RWPE1 (cell line): ENCODE results near the gene TTYH3.

Source experiments
- CTCF ChIA-PET: fragments of 350-600 bp; sonication (Branson Sonifier 250); formaldehyde crosslinking; extraction: SDS; loops from one replicate; lab custom pipeline; 2021; lab: Yijun Ruan, JAX
- POLR2A ChIA-PET: fragments of 400-600 bp; formaldehyde crosslinking; extraction: SDS; loops from one replicate; lab custom pipeline; 2020; ENCODE audit warnings: antibody characterized with exemption; ENCODE audit not compliant: low non-redundant PET; lab: Yijun Ruan, JAX
- DNase-seq: peaks from one replicate; pipeline ENCODE4 v3.0.0; 2012; ENCODE audit warnings: low spot score
- H3K27ac ChIP-seq: fragments of 450-650 bp; 2 replicates; pipeline ENCODE4 v1.5.1; 2017
- TF ChIP-seq, protein P1 (sequence below): fragments of 450-650 bp; conservative IDR thresholded peaks from 2 replicates; pipeline ENCODE4 v1.5.1; 2017; ENCODE audit warnings: low read depth, mild to moderate bottlenecking

TTYH3 gene

DNA sequence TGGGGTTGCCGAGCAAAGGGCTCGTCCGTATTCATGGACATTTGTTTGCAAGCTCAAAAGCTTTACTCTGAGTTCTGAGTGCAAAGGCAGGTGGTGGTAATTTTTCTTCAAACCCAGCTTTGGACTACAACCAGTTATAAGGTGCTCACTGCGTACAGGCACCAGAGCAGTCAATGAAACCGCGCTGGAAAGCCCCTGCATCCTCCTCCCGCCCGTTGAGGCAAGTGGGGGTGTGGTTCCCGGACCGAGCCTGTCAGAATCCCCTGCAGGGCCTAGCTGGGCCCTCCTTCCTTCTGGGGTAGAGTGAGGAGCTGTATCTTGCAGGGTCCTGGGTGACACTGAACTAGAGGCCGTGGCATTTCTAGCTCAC, 78.5 kb downstream of the TTYH3 start:
- TF ChIP-seq, protein P1, sequence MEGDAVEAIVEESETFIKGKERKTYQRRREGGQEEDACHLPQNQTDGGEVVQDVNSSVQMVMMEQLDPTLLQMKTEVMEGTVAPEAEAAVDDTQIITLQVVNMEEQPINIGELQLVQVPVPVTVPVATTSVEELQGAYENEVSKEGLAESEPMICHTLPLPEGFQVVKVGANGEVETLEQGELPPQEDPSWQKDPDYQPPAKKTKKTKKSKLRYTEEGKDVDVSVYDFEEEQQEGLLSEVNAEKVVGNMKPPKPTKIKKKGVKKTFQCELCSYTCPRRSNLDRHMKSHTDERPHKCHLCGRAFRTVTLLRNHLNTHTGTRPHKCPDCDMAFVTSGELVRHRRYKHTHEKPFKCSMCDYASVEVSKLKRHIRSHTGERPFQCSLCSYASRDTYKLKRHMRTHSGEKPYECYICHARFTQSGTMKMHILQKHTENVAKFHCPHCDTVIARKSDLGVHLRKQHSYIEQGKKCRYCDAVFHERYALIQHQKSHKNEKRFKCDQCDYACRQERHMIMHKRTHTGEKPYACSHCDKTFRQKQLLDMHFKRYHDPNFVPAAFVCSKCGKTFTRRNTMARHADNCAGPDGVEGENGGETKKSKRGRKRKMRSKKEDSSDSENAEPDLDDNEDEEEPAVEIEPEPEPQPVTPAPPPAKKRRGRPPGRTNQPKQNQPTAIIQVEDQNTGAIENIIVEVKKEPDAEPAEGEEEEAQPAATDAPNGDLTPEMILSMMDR: no peak
- POLR2A ChIA-PET: no interaction called here

DNA sequence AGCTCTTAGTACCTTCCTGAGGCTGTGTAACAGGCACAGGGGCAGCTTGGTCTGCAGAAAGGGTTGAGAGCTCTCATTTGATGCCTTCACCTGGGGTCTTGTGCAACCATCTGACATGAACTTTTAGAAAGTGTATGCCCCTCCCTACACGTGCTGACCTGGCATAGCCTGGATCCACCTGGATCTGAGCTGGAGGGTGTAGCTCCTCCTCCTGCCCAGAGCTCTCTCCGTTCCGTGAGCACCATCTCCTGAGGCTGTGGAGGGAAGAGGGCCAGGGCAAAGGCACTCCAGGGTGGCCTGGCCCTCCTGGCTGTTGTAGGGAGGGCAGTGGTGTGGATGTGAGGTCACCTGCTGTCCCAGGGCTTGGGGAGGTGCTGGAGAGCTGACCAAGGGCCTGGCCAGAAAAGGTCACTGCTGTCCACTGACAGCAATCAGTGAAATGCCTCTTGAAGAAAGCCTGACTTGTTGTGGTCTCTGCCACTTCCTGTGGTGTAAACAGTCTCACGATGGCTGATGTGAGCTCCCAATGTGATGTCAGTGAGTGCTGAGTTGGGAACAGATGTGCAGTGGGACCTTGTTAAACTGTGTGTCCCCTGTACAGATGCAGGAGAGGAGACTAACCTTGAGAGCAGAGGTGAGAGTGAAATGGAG, 79.2 kb downstream of the TTYH3 start:
- ChIA-PET CTCF (interaction anchor here (0.5 to 2.4 kb wide), 5 partner anchors 8 to 264 kb away, joined by 3 to 7 read pairs (median 5); no protein-coding TSS in a partner anchor), POLR2A (no interaction called here)
- TF ChIP-seq, protein P1: no peak
- no peak for DNase-seq
- H3K27ac ChIP-seq: no peak overlapping the region

More for the DNA sequence above, 78.5 kb downstream of the TTYH3 start:
- no peak for DNase-seq
- CTCF ChIA-PET: interaction anchor here (0.5 to 2.4 kb wide), 12 partner anchors 8 to 284 kb away, joined by 3 to 12 read pairs (median 5); no protein-coding TSS in a partner anchor
- no peak overlapping the region for H3K27ac ChIP-seq

DNA sequence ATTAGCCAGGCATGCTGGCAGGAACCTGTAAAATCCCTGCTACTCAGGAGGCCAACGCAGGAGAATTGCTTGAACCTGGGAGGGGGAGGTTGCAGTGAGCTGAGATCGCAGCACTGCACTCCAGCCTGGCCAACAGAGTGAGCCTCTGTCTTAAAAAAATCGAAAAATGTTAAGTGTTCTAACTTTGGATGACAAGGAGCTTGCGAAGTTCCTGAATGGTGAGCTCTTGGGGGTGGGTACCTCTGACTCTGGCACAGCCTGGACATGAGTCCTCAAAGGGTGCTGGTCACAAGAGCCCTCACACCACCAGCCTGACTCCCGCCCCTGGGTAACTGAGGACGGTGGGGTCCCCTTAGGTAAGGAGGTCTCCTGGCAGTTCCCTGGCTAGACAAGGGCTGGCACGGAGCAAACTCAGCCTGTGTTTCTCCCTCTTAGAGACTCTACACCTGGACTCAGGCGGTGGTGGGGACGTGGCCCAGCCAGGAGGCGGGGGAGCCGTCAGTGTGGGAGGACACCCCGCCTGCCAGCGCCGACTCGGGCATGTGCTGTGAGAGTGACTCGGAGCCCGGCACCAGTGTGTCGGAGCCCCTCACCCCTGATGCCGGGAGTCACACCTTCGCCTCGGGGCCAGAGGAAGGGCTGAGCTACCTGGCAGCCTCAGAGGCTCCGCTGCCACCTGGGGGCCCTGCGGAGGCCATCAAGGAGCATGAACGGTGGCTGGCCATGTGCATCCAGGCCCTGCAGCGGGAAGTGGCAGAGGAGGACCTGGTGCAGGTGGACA, 80.3 kb downstream of the TTYH3 start:
- TF ChIP-seq, protein P1: no peak
- no peak overlapping the region for H3K27ac ChIP-seq
- ChIA-PET CTCF (interaction anchor here (0.6 kb wide), 1 partner anchor 154 kb away, joined by 3 read pairs; no protein-coding TSS in a partner anchor), POLR2A (no interaction called here)
- no peak for DNase-seq

DNA sequence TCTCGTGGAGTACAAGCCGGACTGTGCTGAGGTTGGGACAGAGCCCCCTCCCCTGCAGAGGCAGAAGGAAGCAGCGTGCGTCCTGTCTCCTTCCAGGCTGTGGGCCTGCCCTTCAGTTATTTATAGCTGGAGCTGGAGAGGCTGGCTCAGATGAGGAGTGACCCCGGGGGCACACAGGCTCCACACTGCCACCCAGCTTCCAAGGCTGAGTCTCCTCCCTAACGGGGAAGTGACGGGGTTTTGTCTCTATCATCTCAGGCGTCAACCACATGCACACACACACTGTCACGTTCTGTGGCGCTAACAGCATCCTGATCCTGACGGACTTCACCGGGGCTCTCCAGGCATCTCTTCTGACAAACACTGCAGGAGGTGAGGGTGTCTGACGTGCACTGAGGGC, 81.6 kb downstream of the TTYH3 start:
- DNase-seq: no peak
- CTCF ChIA-PET: interaction anchor here (0.6 to 1.1 kb wide), 2 partner anchors 32 to 741 kb away, joined by 3 to 4 read pairs; no protein-coding TSS in a partner anchor
- H3K27ac ChIP-seq: no peak overlapping the region
- POLR2A ChIA-PET: no interaction called here
- TF ChIP-seq, protein P1: no peak

DNA sequence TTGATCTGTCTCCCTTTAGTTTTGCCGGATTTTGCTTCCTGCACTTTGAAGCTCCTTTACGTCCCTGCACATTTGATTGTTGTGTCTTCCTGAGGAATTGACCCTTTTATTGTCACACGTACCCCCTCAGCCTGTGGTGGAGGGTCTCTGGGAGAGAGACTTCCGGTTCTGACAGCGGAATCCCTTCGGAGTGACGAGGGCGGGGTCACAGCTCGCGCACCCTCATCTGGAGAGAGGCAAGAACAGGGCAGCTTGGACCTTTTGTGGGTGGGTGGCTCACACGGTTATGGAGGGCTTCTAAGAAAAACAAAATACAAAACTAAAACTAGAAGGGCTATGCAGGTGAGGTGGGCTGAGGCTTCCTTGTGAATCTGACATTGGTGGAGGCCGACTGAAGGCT, 82.2 kb downstream of the TTYH3 start:
- TF ChIP-seq, protein P1: no peak
- POLR2A ChIA-PET: no interaction called here
- H3K27ac ChIP-seq: no peak overlapping the region
- DNase-seq: no peak
- CTCF ChIA-PET: interaction anchor here (1.1 kb wide), 1 partner anchor 33 kb away, joined by 3 read pairs; no protein-coding TSS in a partner anchor
